ENCODE results near the gene SOHLH1. TPM values are rescaled to one million over a fixed set of nuclear protein-coding genes. Genes with fewer than 3 reads are reported as not detected.

The SOHLH1 gene
- total RNA-seq, 6 donors from 2014 or later = not detected

DNA sequence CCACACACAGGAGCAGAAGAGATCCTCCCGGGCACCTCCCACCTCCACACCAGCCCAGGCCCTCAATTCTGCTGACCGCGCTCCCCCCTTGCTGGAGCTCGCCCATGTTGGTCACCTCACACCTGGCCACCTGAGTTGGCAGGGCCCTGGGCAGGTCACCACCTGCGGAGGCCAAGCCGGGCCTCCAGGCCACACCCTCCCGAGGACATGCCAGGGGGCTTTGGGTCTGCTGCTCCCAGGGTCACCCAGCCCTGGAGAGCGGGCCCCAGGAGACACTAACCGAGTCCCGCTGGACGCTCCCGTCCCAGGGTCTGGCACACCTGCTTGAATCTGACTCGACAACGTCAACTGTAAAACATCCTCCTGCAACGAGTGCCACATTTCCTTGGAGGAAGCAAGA lies 2.1 kb downstream of the SOHLH1 start:
- no peaks in the 10 kb centered on the region for H3K9me3 ChIP-seq
- peak in 1 of 2 donors; percentile 73 for DNase-seq
- no peak overlapping the region for H3K27ac ChIP-seq
- ATAC-seq (ENCODE audit: low FRiP score in 2 of 2) = no peak
- peaks cover 6 to 9% (median 8%) of the 10 kb centered on the region in 4 donors for H3K4me1 ChIP-seq
- H3K27me3 ChIP-seq = peaks cover 0 to 12% (median 2%) of the 10 kb centered on the region in 4 donors
- no peak overlapping the region for H3K4me3 ChIP-seq
- WGBS, 2 donors = 71 to 76% methylated on average over 7 to 15 of the region's 15 CpGs
- H3K36me3 ChIP-seq = no peaks in the 10 kb centered on the region
- TF ChIP-seq, protein P1, sequence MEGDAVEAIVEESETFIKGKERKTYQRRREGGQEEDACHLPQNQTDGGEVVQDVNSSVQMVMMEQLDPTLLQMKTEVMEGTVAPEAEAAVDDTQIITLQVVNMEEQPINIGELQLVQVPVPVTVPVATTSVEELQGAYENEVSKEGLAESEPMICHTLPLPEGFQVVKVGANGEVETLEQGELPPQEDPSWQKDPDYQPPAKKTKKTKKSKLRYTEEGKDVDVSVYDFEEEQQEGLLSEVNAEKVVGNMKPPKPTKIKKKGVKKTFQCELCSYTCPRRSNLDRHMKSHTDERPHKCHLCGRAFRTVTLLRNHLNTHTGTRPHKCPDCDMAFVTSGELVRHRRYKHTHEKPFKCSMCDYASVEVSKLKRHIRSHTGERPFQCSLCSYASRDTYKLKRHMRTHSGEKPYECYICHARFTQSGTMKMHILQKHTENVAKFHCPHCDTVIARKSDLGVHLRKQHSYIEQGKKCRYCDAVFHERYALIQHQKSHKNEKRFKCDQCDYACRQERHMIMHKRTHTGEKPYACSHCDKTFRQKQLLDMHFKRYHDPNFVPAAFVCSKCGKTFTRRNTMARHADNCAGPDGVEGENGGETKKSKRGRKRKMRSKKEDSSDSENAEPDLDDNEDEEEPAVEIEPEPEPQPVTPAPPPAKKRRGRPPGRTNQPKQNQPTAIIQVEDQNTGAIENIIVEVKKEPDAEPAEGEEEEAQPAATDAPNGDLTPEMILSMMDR (IDR thresholded peaks at IDR 0.05) = no peak
- TF ChIP-seq POLR2AphosphoS5 (IDR thresholded peaks at IDR 0.05) (no peak), POLR2A (IDR thresholded peaks at IDR 0.05) (no peak), EP300 (IDR thresholded peaks at IDR 0.05) (no peak)

DNA sequence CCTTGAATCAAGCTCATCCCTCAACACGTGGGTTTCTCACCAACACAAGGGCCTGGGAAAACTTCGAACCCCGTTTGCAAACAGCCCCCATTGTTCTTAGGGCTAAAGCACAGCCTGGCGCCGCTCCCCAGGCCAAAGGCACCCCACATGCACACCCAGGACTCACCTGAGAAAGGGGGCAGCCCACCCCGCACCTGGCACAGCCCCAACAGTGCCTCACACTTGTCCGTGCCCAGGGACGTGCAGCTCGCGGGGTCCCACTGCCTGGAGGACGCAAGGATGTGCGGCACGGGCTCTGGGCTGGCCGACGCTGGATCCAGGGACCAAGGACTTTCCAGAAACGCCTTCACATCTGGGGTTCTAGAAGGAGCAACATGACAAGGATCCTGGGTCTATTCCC lies 2.8 kb downstream of the SOHLH1 start:
- peak in 1 of 2 donors; percentile 61 for DNase-seq
- peaks cover 0 to 4% (median under 1%) of the 10 kb centered on the region in 4 donors for H3K27me3 ChIP-seq

DNA sequence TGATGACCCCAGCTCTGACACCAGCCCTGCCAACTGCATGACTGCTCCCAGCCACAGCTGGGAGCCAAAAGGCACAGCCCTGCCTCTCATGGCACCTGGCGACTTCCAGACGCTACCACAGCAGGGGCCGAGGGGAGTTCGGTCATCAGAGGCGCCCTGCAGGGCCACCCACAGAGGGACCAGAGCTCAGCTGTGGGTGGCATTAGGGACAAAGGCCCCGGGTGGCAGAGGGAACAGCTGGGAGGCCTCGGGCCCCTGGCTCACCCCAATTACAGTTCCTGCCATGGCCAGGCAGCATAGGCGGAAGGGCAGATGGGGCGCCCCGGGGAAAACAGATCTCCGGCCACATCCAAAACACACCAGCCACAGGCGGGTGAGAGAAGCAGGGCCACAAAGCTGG lies 3.6 kb downstream of the SOHLH1 start:
- no peaks in the 10 kb centered on the region for H3K4me1 ChIP-seq
- H3K36me3 ChIP-seq = no peaks in the 10 kb centered on the region
- no peak overlapping the region for H3K27ac ChIP-seq
- no peak overlapping the region for H3K4me3 ChIP-seq
- ATAC-seq (ENCODE audit: low FRiP score in 2 of 2) = no peak
- H3K9me3 ChIP-seq = no peaks in the 10 kb centered on the region
- WGBS, 2 donors = 82 to 85% methylated on average over 10 to 12 of the region's 12 CpGs
- DNase-seq = peak in 1 of 2 donors; percentile 51
- no peaks in the 10 kb centered on the region for H3K27me3 ChIP-seq
- no peak for TF ChIP-seq EP300 (IDR thresholded peaks at IDR 0.05)
- TF ChIP-seq POLR2AphosphoS5 (IDR thresholded peaks at IDR 0.05) = no peak
- TF ChIP-seq, protein P1 (IDR thresholded peaks at IDR 0.05) = no peak
- no peak for TF ChIP-seq POLR2A (IDR thresholded peaks at IDR 0.05)

More for the DNA sequence above, 2.8 kb downstream of the SOHLH1 start:
- Histone ChIP-seq H3K4me3 (no peak overlapping the region), H3K4me1 (peaks cover 0 to under 1% (median under 1%) of the 10 kb centered on the region in 4 donors), H3K9me3 (no peaks in the 10 kb centered on the region), H3K27ac (no peak overlapping the region), H3K36me3 (no peaks in the 10 kb centered on the region)
- no peak for ATAC-seq (ENCODE audit: low FRiP score in 2 of 2)
- TF ChIP-seq POLR2A (IDR thresholded peaks at IDR 0.05) = no peak
- TF ChIP-seq, protein P1 (IDR thresholded peaks at IDR 0.05) = no peak
- no peak for TF ChIP-seq POLR2AphosphoS5 (IDR thresholded peaks at IDR 0.05)
- TF ChIP-seq EP300 (IDR thresholded peaks at IDR 0.05) = no peak
- 74 to 77% methylated on average over 12 to 16 of the region's 16 CpGs for WGBS, 2 donors

GRCh38 chr9:135695036-135695435 lies 4.2 kb downstream of the SOHLH1 start:
- Histone ChIP-seq H3K4me3 (no peak overlapping the region), H3K4me1 (no peaks in the 10 kb centered on the region), H3K9me3 (no peaks in the 10 kb centered on the region), H3K27ac (no peak overlapping the region), H3K27me3 (no peaks in the 10 kb centered on the region), H3K36me3 (no peaks in the 10 kb centered on the region)
- TF ChIP-seq POLR2A (IDR thresholded peaks at IDR 0.05) = no peak
- no peak for TF ChIP-seq POLR2AphosphoS5 (IDR thresholded peaks at IDR 0.05)
- TF ChIP-seq, protein P1 (IDR thresholded peaks at IDR 0.05) = no peak
- TF ChIP-seq EP300 (IDR thresholded peaks at IDR 0.05) = no peak
- DNase-seq (peak in 1 of 2 donors; percentile 73), ATAC-seq (ENCODE audit: low FRiP score in 2 of 2) (no peak)
- 83% methylated on average over 16 of the region's 16 CpGs; no CpG with 5 or more reads in 1 of the 2 donors for WGBS, 2 donors

DNA sequence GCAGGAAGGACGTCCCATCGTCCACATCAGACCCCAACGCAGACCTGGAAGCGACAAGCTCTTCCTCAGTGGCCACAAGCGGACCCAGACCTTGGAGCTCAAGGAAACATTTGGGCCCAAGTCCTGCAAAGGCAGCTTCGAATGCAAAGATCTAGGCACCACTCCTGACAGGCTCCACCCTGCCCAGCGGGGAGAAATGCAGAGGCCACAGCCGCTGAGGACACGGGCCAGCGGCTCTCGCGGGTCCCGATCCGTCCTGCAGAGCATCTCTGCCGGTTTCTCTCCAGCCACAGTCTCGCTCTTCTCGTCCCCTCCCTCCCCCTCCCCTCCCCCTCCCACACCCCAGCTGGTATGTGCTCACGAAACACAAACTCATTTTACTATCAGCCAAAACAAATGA lies 4.9 kb downstream of the SOHLH1 start:
- no peak overlapping the region for H3K4me3 ChIP-seq
- TF ChIP-seq EP300 (IDR thresholded peaks at IDR 0.05) (no peak), POLR2A (IDR thresholded peaks at IDR 0.05) (no peak), POLR2AphosphoS5 (IDR thresholded peaks at IDR 0.05) (no peak)
- TF ChIP-seq, protein P1 (IDR thresholded peaks at IDR 0.05) = no peak
- no peaks in the 10 kb centered on the region for H3K27me3 ChIP-seq
- no peak overlapping the region for H3K27ac ChIP-seq
- peak in 1 of 2 donors; percentile 48 for DNase-seq
- H3K9me3 ChIP-seq = no peaks in the 10 kb centered on the region
- no peaks in the 10 kb centered on the region for H3K4me1 ChIP-seq
- no peak for ATAC-seq (ENCODE audit: low FRiP score in 2 of 2)
- no peaks in the 10 kb centered on the region for H3K36me3 ChIP-seq
- WGBS, 2 donors = 55 to 59% methylated on average over 13 to 18 of the region's 18 CpGs

All from upper lobe of left lung (tissue), 6 donors.